HG03135 (cell line): ENCODE measurements around the gene PTOV1.
A peak's percentile ranks its signal among the peaks of the same experiment; 100 is the strongest.
"Not testable (repeated sequence)": the region's sequence is repeated elsewhere in the genome, so short reads cannot be mapped to it uniquely, and the experiment has no call there.

ENCODE experiments used
- ATAC-seq: cut with Tn5 transposase; IDR thresholded peaks from one replicate; pipeline ENCODE4 v1.9.1; 2021; ENCODE audit warnings: mild to moderate bottlenecking, moderate library complexity; ENCODE audit not compliant: unreplicated experiment

PTOV1 gene

GRCh38 chr19:49817964-49818648 lies 32.9 kb upstream of the PTOV1 start, which contains the start of gene MED25:
Gene MED25 (plus strand): TSS chr19:49818289. CDS start chr19:49818342, 53 bp downstream.
- ATAC-seq, result peak; percentile 69

- no peak for ATAC-seq
Observed at GRCh38 chr19:49818649-49819370, 32.1 kb upstream of the PTOV1 start.

GRCh38 chr19:49819452-49820115 lies 31.4 kb upstream of the PTOV1 start:
- not testable (repeated sequence) for ATAC-seq

GRCh38 chr19:49820125-49820524 lies 30.8 kb upstream of the PTOV1 start:
- no peak for ATAC-seq

GRCh38 chr19:49823472-49823871 lies 27.5 kb upstream of the PTOV1 start:
- ATAC-seq, result no peak

- ATAC-seq, result no peak
Observed at GRCh38 chr19:49824662-49825061, 26.3 kb upstream of the PTOV1 start.

GRCh38 chr19:49827034-49827433 lies 23.9 kb upstream of the PTOV1 start:
- ATAC-seq, result no peak

GRCh38 chr19:49829200-49829599 lies 21.8 kb upstream of the PTOV1 start:
- ATAC-seq, result no peak

GRCh38 chr19:49829721-49830120 lies 21.2 kb upstream of the PTOV1 start:
- no peak for ATAC-seq

- no peak for ATAC-seq
Observed at GRCh38 chr19:49830766-49831165, 20.2 kb upstream of the PTOV1 start.

GRCh38 chr19:49831592-49831991 lies 19.4 kb upstream of the PTOV1 start:
- ATAC-seq, result no peak

GRCh38 chr19:49832556-49832955 lies 18.4 kb upstream of the PTOV1 start:
- no peak for ATAC-seq

- ATAC-seq, result no peak
Observed at GRCh38 chr19:49833599-49833998, 17.4 kb upstream of the PTOV1 start.

GRCh38 chr19:49835562-49835961 lies 15.4 kb upstream of the PTOV1 start:
- no peak for ATAC-seq

- ATAC-seq, result no peak
Observed at GRCh38 chr19:49836176-49837008, 14.6 kb upstream of the PTOV1 start.

- no peak for ATAC-seq
Observed at GRCh38 chr19:49837009-49837310, 14.0 kb upstream of the PTOV1 start.

- ATAC-seq, result no peak
Observed at GRCh38 chr19:49837425-49837824, 13.5 kb upstream of the PTOV1 start.

- ATAC-seq, result no peak
Observed at GRCh38 chr19:49838885-49839588, 11.9 kb upstream of the PTOV1 start.

- ATAC-seq, result no peak
Observed at GRCh38 chr19:49839713-49840112, 11.2 kb upstream of the PTOV1 start.

GRCh38 chr19:49840321-49840720 lies 10.6 kb upstream of the PTOV1 start:
- ATAC-seq, result no peak
